Anterior cingulate cortex (tissue), 58 donors: ENCODE measurements around the gene ZBTB6.

Experiments
- DNase-seq, 58 donors: peaks; one replicate each; lab custom pipeline; 2025; lab: John Stamatoyannopoulos, UW

The ZBTB6 gene, protein sequence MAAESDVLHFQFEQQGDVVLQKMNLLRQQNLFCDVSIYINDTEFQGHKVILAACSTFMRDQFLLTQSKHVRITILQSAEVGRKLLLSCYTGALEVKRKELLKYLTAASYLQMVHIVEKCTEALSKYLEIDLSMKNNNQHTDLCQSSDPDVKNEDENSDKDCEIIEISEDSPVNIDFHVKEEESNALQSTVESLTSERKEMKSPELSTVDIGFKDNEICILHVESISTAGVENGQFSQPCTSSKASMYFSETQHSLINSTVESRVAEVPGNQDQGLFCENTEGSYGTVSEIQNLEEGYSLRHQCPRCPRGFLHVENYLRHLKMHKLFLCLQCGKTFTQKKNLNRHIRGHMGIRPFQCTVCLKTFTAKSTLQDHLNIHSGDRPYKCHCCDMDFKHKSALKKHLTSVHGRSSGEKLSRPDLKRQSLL

DNA sequence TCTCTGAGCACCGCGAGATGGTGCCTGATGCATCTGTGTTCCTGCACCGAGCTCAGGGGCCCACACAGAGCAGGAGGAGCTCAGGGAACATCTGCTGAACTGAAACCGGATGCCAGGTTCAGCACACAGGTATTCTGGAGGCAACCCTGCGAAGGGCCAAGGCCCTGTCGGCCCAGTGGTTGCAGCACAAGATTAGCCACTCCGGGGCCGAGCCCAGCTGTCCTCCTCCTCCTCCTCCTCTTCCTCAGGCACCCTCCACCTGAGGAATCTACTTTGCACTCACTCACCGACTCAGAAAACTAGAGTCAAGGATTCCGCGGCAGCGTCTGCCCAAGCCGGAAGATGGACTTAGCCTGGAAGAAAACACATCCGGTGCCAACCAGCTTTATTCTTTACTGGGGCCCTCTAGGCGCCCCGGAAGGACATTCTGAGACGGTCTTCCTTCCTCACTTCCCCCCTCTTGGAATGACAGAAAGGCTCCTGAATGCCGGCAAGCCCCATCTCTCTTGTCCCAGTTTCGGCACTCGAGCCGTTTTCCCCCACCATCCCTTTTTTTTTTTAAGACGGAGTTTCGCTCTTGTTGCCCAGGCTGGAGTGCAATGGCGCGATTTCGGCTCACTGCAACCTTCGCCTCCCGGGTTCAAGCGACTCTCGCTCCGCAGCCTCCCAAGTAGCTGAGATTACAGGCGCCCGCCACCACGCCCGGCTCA lies at the start of gene ZBTB6:
TSS of gene ZBTB6 (minus strand) at position 360 of the 710 bp plus-strand sequence. CDS start 1,251 bp downstream, outside the sequence.
- peak; percentile 27 to 94 (median 80) for DNase-seq

DNA sequence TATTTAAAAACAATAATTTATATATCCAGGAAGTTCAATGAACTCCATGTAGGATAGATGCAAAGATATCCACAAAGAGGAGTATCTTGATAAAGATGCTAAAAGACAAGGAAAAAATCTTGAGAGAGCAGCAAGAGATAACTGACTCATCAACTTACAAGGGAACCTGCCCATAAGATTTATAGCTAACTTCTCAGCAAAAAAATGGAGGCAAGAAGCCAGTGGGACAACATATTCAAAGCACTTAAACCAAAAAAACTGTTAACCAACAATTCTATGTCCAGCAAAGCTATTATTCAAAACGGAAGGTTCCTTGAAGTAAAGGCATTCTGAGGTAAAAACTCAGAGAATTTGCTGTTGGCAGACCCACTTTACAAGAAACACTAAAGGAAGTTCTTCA lies 48.0 kb upstream of the ZBTB6 start:
- no peak for DNase-seq

GRCh38 chr9:122955961-122956360 lies 42.8 kb upstream of the ZBTB6 start:
- DNase-seq, result no peak

DNA sequence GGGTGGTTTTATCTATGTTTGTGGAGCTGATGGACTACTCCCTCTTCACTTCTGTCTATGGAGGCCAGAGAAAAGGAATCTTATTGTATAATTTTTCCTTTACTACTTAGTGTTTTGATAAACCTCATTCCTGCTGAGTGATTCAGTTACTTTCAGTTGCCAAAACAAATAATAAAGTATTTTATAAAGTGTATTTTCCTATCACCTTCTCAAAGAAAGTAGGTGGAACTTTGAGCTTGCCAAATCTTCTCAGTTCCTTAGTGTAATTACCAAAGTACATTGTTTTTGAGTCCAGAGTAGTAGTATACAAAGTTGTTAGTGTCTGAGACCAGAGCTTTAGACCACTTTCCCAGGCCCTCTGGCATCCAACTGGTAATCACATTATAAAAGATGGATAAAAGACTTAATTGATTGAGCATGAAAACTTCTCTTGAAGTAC lies 41.1 kb upstream of the ZBTB6 start:
- DNase-seq, result no peak

DNA sequence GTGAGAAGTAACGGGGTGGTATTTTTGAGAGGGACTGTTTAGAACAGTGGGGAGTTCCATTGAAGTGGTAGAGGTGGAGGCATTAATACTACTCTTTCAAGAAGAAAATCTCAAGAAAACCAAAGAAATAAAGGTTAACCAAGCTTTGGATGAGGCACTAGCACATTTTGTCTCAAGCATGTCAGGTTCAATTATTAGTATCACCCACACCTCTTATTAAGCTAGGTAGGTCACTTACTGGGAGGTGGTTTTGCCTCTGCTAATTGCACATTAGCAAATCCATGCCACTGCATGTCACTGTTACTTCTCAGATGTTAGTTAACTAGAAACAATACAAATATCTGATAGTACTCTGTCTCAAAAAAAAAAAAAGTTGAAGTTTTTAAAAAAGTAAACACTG lies 37.9 kb upstream of the ZBTB6 start:
- no peak for DNase-seq

DNA sequence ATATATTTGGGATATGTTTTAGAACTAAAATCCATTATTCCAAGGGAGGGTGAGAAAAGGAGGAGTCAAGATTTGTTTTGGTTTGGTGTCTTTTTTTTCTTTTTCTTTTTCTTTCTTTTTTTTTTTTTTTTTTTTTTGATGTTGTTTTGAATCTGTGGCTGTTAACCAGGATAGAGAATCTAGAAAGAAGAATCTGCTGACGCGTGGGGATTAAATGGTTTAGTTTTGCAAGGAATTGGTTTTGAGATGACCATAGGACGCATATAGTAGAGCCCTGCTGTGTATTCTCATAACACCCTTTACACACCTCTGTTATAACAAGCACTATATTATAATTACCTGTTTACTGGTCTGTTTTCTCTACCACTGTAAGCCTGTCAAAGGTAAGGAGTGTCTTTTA lies 37.1 kb upstream of the ZBTB6 start:
- DNase-seq, result no peak

GRCh38 chr9:122949696-122950095 lies 36.6 kb upstream of the ZBTB6 start:
- no peak for DNase-seq

DNA sequence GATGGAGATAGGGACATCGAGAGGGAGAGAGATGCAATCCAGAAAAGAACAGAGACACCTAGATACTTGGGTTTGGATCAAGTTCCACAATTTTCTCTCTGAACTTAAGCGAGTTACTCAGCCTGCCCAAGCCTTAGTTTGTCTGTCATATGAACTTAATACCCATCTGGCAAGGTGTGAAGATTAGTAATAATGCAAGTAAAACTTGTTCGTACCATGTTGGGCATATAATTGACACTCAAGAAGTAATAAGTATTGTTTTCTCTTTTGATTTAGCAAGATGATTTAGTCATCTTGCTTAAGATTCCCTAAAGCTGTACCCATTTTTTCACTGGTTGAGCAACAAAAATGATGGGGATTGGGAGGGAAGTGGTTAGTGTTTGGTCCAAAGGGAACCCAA lies 35.2 kb upstream of the ZBTB6 start:
- no peak for DNase-seq

DNA sequence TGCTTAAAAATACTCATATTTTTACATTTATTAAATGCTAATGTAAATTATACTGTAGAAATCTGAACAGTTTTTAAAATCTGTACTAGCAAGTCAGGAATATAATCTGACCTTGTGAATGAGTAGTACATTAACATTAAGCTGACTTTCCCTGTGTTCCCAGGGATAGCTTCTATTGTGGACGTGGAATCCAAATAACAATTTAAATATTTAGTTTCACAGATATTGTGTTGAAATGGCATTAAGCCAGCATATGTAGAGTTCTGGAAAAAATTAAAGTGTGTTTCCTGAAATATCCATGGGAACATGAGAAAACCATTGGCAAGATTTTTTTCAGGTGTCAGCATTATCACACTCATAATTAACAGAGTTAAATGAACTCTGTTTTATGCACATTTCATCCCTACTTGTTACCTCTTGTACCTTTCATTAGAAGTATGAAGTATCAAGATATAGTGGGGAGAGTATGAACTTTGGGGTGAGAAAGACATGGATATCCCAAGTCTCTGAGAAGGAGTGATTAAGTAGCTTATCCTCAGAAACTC lies 33.4 kb upstream of the ZBTB6 start:
- no peak for DNase-seq

- no peak for DNase-seq
Observed at GRCh38 chr9:122944960-122945888, 32.1 kb upstream of the ZBTB6 start.

- peak in 3 of 58 donors; percentile 13 to 45 (median 42) for DNase-seq
Observed at GRCh38 chr9:122941582-122942234, 28.6 kb upstream of the ZBTB6 start.

- peak; percentile 76 to 99 (median 97) for DNase-seq
Observed at GRCh38 chr9:122940749-122941581, 27.8 kb upstream of the ZBTB6 start, which contains the start of gene RABGAP1. TSS of gene RABGAP1 (plus strand) at chr9:122941020. CDS start at chr9:122957060, 16,040 bp downstream.

DNA sequence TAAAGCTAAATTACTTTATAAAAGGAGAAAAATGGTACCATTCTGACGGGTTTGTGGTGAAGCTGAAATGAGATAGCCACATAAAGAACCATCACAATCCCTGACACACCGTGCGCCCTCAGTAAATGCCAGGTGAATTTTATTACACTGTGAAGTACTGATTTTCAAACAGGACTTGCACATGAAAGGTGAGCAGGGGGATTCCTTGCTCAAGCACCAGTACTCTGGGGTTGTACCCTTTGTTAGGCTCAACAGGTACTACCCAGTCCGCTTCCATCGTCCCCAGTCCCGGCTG lies 27.3 kb upstream of the ZBTB6 start:
- DNase-seq, result no peak

GRCh38 chr9:122939601-122940000 lies 26.5 kb upstream of the ZBTB6 start:
- no peak for DNase-seq

DNA sequence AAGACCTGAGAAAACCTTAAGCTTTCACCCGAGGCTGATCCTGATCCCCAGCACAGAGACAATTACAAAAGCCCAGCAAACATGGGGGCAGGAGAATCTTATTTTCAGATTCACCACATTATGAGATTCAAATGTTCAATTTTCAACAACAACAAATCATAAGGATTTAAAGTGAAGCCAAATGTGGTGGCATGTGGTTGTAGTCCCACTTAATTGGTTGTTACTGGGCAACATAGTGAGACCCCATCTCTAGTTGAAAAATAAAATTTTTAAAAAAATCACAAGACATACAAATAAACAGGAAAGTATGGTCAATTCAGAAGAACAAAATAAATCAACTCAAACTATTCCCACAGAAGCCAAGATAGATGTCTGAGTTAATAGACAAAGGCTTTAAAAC lies 23.8 kb upstream of the ZBTB6 start:
- DNase-seq, result no peak

DNA sequence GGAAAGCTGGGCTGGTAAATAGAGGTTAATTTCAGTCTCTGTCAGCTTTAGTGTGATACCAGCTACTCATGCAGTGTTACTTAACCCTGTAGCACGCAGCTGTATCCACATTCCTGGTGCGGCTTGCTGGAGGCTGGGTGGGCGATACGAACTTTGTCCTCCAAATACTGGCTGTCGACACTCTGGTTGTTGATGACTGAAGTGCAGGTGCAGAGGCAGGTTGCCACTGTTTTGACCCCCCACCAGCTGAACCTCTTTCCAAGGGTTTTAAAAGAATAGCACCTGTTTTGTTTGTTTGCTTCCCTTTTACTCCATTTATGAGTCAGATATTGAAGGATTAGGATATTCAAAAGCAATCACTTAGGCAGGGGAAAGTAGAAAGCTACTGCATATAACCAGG lies 23.3 kb upstream of the ZBTB6 start:
- no peak for DNase-seq

GRCh38 chr9:122931226-122932121 lies 18.4 kb upstream of the ZBTB6 start, which contains the start of gene ZBTB26:
TSS of gene ZBTB26 (minus strand) at chr9:122931512. CDS start at chr9:122919934, 11,578 bp downstream.
- DNase-seq, result peak; percentile 50 to 97 (median 93)
